Mammary epithelial cell (primary cell): Measurements from ENCODE around the gene ADAMTS4.

Source experiments
- CTCF ChIP-seq, 2 donors: IDR thresholded peaks in 1 of 2; conservative IDR thresholded peaks in 1 of 2; 2 replicates each; pipeline ENCODE4 v1.5.1; 2011 to 2012; ENCODE audit warnings: inconsistent platforms in 2 of 2, low read length in 2 of 2, mild to moderate bottlenecking in 2 of 2, control low read depth in 1 of 2, low read depth in 1 of 2; ENCODE audit not compliant: insufficient read depth in 1 of 2; ENCODE audit errors: extremely low read depth in 1 of 2
- EZH2 ChIP-seq: IDR thresholded peaks from 2 replicates; pipeline ENCODE4 v1.6.1; 2012; ENCODE audit warnings: low read length, inconsistent platforms, borderline replicate concordance

- no peak for TF ChIP-seq CTCF (conservative IDR thresholded peaks at IDR 0.05 in 1 of 2, IDR thresholded peaks at IDR 0.05 in 1 of 2; ENCODE audit: extremely low read depth in 1 of 2, insufficient read depth in 1 of 2, low read depth in 1 of 2, low read length in 2 of 2)
- no peak for TF ChIP-seq EZH2
These were observed 21.0 kb downstream of the ADAMTS4 start for GRCh38 chr1:161177936-161178244.
